Liver (tissue), 3 donors: ENCODE measurements around the gene PKNOX1.

Source experiments
- ATF3 ChIP-seq: IDR thresholded peaks from 2 replicates; pipeline ENCODE4 v1.6.1; 2016; ENCODE audit warnings: antibody characterized with exemption
- CTCF ChIP-seq: fragments of 150-350 bp; IDR thresholded peaks from 2 replicates; pipeline ENCODE4 v1.5.1; 2017; ENCODE audit warnings: improper control_type of control experiment, low read depth, low read length; ENCODE audit not compliant: missing input control
- EGR1 ChIP-seq, 2 donors: IDR thresholded peaks; 2 replicates each; pipeline ENCODE4 v1.6.1; 2016 to 2018; ENCODE audit warnings: antibody characterized with exemption in 2 of 2, low read depth in 2 of 2
- JUND ChIP-seq, 2 donors: IDR thresholded peaks; 2 replicates each; pipeline ENCODE4 v1.6.1; 2016; ENCODE audit warnings: antibody characterized with exemption in 2 of 2
- MAX ChIP-seq: IDR thresholded peaks from 2 replicates; pipeline ENCODE4 v1.6.1; 2016; ENCODE audit warnings: antibody characterized with exemption
- NR2F2 ChIP-seq: IDR thresholded peaks from 2 replicates; pipeline ENCODE4 v1.6.1; 2016; ENCODE audit warnings: antibody characterized with exemption
- RAD21 ChIP-seq, 2 donors: IDR thresholded peaks; 2 replicates each; pipeline ENCODE4 v1.6.1; 2016; ENCODE audit warnings: antibody characterized with exemption in 2 of 2, mild to moderate bottlenecking in 2 of 2
- REST ChIP-seq: IDR thresholded peaks from 2 replicates; pipeline ENCODE4 v1.6.1; 2016; ENCODE audit warnings: antibody characterized with exemption, mild to moderate bottlenecking
- RXRA ChIP-seq, 2 donors: IDR thresholded peaks; 2 replicates each; pipeline ENCODE4 v1.6.1; 2017 to 2018; ENCODE audit warnings: antibody characterized with exemption in 2 of 2, mild to moderate bottlenecking in 1 of 2
- YY1 ChIP-seq: IDR thresholded peaks from 2 replicates; pipeline ENCODE4 v1.6.1; 2016; ENCODE audit warnings: antibody characterized with exemption, mild to moderate bottlenecking
- ZBTB33 ChIP-seq: IDR thresholded peaks from 2 replicates; pipeline ENCODE4 v1.6.1; 2016; ENCODE audit warnings: antibody characterized with exemption
- donor health status: healthy.
- donor health status: healthy.

- no peak for TF ChIP-seq NR2F2
- TF ChIP-seq CTCF = no peak
- TF ChIP-seq ZBTB33 = peak; percentile 24
- TF ChIP-seq RXRA (IDR thresholded peaks at IDR 0.05) = peak; percentile 45 to 71
- peak in 1 of 2 donors; percentile 45 for TF ChIP-seq RAD21 (IDR thresholded peaks at IDR 0.05)
- no peak for TF ChIP-seq REST
- TF ChIP-seq JUND (IDR thresholded peaks at IDR 0.05) = no peak
- TF ChIP-seq YY1 = peak; percentile 42
- TF ChIP-seq EGR1 (IDR thresholded peaks at IDR 0.05; ENCODE audit: low read depth in 2 of 2) = no peak
- TF ChIP-seq MAX = peak; percentile 53
- TF ChIP-seq ATF3 = no peak
These were observed at the start of gene PKNOX1 for GRCh38 chr21:42973991-42974831.
